GM19438 (cell line): ENCODE measurements around the gene TMEM125.

Experiments used
- ATAC-seq: cut with Tn5 transposase; IDR thresholded peaks from one replicate; pipeline ENCODE4 v1.9.1; 2021; ENCODE audit warnings: low read depth; ENCODE audit not compliant: unreplicated experiment

Gene TMEM125

DNA sequence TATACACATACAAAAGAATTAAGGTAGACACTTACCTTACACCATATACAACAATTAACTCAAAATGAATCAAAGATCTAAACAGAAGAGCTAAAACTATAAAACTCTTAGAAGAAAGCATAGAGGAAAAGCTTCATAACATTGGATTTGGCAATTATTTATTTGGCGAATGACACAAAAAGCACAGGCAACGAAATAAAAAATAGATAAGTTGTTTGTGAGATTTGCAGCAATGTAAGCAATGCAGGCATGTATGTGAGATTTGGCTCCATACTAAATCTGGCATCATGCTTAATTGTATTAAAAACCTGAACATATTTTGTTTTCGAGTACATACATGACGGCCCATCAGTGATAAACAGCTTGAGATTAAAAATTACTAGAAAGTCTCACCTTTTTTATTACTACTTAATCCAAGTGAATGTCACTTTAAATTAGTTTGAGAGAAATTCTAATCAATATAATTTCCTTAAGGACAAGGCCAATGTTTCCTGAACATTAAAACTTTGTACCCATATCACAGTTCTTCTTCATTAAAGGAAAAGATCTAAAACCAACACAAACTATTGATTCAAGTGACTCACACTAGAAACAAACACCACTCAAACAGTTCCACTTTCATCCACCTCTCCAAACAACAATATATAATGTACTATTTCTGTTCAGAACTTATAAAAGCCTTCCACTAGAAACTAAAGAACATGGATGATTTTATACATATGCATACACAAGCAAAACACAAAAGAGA lies 23.1 kb upstream of the TMEM125 start:
- no peak for ATAC-seq

DNA sequence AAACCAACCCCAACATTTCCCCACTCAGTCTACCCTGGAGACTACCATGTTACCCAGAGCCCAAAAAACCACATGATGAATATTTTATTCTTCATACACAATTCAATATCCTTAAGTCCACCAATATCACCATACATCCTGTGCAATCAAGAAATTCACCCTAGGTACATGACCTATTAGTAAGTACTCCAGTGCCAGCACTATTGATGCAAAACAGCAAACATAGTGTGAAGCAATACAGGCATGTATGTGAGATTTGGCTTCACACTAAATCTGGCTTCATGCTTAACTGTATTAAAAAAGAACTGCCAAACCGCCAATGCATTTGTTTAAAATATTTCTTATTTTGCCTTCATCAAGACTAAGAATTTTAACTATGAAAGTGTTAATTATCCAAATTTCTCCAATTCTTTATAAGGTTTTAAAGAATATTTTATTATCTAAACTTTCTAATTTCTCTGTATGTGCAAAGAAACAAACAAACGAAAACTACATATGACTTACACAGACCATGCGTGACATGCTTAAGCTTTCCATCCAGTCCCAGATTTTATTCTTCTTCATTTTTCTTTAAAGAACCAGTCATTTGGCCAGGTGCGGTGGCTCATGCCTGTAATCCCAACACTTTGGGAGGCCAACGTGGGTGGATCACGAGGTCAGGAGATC lies 22.4 kb upstream of the TMEM125 start:
- no peak for ATAC-seq

DNA sequence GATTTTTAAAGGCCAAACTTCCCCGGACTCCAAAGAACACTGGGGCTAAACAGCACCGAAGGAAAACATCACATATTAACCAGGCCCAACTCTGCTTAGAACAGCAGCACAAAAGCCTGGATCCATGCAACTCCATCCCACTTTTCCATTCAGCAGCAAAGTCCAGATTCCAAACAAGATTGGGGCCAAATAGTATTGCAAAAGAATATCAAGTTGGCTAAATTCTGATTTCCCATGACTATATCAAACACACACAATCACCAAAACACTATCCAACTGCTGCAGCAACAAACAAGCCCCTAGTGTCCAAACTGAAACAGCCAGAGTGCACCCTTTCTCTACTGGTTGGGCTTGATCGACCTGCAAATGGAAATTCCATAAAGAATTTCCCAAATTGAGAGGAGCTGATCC lies 19.4 kb upstream of the TMEM125 start:
- no peak for ATAC-seq

DNA sequence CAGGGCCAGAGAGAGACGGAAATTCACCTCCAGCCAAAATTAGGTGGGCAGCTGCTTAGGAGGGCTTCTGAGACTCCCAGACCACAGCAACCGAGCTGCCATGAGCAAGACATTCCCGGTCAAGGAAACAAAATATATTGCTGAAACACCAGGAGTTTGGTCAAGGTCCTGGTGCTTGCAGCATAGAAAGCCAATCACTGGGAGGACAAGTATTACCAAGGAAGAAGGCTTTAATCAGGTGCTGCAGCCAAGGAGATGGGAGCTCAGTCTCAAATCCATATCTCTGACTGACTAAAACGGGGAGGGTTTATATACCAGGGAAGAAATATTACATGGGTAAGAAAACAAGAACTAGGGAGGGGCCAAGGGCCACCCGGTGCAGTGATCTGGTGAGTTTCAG lies 18.8 kb upstream of the TMEM125 start:
- no peak for ATAC-seq

DNA sequence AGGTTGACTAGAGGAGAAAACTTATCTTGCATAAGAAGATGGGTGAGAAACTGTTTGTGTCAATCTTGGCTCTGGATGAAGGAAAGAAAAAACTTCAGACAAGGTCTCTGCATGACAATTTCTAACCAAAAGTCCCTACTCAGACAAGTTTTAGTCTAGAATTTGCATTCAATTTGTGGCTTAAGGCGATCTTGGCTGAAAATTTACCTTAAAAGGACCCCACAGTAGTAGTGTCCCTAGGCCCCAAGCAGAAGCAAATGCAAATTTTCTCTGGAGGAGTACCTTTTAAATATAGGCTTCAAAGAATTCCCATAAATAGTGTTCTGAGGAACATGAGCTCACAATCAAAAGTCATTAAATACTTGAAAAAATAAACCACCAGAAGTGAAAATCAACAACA lies 17.6 kb upstream of the TMEM125 start:
- ATAC-seq, result no peak

DNA sequence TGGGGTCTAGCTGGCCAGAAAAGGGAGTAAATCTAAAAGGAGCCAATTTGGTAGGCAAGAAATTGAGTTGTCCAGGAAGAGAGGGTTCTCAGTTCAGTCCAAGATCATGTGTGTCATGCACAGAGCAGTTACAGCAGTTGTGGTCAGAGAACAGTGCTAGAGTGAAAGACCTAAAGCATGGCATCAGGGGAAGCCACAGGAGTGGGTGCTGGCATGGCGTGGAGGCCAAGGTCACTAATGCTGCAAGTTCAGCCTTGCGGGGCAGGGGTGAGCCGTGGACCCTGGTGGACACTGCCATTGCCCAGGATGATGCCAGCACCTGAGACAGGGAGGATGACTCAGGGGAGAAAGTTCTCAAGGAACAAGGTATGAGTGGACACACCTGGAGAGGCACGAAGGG lies 16.6 kb upstream of the TMEM125 start:
- no peak for ATAC-seq

DNA sequence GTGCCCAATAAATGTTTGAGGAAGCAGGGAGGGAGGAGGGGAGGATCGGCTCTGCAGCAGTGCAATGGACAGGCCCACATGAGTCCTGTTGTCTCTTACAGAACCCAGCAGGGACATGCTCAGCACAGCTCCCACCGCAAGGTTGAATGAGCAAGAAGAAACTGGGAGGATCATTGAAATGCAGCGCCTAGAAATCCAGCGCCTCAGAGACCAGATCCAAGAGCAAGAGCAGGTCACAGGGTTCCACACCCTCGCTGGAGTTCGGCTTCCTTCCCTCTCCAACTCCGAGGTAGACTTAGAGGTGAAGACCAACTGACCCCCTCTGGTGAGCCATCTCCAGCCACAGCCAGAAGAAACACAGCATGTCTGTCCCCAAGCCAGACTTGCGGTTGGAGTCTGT lies 15.9 kb upstream of the TMEM125 start:
- no peak for ATAC-seq

DNA sequence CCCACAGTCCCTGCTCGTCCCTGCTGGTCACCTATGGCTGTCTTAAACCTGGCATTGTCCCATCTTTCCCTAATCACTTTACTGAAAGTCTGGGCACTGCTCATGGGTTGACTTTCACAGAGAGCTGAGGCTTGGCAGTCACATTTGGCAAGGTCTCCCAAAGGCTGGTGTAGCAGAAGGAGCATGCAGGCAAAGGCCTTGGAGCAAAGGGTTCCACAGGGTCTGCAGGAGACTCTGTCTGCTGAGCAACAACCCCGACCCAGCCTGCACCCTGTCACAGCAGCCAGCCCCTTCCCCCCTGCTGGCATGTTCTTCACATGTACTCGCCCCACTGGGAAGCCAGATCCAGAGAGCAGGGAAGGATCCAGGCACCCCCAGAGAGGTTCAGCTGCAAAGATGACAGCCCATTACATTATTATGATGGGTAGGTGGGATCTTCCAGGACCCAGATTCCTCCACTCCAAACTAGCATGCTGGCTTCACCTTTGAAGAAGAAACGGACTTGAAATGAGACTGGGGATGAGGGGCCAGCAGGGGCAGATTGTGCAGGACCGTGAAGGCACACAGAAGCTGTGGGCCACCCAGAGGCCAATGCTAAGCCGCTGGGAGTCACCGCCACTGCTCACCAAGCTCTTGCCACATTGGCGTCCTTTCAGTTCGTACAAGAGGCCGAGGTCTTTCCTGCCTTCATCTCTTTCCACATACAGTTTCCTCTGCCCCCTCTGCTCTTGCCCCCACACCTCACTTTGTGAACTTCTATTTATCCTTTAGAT lies 14.2 kb upstream of the TMEM125 start:
- no peak for ATAC-seq

DNA sequence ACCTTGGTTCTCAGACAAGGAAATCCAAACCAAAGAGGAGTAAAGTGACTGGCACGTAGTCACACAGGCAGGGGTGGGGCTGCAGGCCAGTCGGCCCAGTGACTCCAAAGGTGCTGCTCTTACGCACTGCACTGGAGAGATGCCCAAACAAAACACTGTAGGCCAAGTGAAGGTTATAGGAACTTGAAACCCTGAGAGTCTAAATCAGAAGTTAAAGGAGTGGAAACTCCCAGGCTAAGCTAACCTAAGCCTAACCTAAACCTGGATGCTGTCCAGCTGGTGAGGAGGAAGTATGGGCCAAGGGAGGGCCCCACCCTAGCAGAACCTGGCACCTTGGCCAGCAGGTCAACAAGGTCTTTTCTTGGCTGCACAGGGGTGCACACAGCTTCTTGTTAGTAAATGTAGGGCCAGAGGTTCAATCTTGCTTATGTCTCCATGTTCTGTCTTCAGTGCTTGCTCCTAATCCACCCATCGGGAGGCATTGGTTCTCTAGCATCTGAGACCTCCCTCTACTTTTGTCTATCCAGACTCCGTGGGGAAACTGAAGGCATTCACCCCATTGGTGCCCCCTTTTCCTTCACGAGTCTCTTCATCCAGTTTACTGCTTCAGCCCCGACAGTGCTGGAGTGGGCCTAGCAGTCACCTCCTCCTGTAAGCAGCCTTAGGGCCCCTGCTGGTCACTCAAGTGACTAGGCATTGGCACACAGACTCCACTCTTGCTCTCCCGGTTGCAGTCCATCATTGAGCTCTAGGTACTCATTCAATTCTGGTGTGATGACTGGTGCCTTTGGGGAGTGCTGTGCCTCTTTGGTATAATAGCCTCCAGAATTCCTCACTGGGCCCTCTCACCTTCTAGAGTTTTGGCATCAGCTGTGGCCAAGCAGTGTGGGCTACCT lies 12.9 kb upstream of the TMEM125 start:
- no peak for ATAC-seq

DNA sequence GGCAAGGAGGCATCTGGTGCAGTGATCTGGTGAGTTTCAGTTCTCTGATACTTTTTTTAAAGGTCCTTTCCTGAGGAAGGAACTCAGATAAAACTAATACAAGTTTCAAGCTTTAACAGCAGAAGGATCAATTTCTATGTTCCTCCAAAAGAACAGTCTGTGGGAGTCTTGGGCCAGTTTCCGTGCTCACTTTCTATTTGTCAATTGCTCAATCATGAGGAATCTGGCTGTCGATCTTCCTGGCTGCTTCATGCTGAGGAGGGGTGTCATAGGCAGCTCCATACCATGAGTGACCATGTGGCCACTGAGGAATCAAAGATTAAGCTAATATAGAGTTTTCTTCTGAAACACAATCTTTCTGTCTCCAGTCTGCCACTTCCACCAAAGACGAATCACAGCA lies 11.4 kb upstream of the TMEM125 start:
- no peak for ATAC-seq

DNA sequence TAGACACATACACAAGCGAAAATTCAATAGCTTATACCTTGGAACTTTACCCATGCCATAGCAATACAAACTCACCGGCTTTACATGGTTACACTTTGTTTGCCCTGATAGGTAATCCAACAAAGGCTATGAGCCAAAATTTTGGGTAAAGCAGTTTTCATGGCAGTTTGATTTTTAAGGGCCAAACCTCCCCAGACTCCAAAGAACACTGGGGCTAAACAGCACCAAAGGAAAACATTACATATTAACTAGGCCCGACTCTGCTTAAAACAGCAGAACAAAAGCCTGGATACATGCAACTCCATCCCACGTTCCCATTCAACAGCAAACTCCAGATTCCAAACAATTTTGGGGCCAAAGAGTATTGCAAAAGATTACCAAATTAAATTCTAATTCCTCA lies 4.4 kb upstream of the TMEM125 start:
- ATAC-seq, result no peak

DNA sequence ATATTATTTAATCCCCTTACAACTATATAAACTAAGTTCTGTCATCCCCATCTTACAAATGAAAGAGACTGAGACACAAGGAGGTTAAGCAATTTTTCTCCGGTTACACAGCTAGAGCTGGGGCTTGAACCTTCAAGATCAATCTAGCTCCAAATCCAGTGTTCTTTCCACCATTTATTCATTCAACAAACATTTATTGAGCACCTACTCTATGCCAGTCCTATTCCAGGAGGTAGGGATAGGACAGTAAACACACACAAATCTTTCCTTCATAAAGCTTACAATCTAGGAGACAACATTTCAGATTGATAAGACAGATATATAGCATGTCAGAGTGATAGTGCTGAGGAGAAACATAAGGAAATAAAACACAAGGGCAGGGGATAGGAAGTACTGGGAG lies 2.9 kb upstream of the TMEM125 start:
- no peak for ATAC-seq

DNA sequence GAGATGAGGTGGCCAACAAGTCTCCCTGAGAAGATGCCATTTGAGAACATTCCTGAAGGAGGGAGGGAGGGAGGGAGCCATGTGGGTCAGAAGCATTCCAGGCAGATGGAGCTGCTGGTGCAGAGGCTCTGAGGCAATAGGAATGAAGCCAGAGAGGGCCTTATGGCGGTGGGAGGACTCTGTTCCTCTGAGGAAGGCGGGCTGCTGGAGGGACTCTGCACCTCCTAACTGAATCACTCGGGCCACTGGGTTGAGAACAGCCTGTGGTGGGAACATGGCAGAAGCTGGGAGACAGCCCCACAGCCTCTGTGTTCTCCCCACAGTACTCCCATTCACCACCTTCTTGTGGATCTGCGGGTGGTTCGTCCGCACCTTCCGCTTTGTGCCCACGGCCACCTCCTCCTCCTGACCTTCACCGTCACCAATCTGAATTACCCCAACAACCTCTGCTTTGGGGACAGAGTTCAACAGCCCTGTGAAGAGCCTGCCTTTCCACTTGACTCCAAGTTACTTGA lies 2.4 kb upstream of the TMEM125 start:
- no peak for ATAC-seq

DNA sequence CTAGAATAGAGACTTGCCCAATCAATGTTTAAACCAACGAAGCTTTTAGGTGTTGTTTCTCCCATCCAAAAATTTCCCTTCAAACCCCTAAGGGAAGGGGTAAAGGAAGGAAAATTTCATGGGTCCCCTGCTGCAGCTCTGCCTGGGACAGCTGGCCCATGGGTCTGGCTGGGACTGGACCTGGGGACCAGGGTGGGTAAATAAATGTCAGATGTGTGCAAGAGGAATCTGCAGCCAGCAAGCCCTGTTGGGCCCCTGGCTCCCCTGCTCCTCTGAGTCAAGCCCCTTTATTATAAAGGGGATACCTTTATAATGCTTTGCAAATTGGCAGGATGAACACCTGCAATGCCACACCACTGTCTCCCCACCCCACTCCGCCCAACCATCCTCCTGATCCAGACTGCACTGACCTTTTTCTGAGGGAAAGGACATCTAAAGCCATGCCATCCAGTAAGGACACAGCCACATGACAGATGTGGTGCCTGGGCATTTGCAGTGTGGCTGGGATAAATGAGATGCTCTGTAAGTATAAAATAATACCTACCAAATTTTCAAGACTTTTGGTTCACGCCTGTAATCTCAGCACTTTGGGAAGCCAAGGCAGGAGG lies 1.9 kb upstream of the TMEM125 start:
- ATAC-seq, result no peak

DNA sequence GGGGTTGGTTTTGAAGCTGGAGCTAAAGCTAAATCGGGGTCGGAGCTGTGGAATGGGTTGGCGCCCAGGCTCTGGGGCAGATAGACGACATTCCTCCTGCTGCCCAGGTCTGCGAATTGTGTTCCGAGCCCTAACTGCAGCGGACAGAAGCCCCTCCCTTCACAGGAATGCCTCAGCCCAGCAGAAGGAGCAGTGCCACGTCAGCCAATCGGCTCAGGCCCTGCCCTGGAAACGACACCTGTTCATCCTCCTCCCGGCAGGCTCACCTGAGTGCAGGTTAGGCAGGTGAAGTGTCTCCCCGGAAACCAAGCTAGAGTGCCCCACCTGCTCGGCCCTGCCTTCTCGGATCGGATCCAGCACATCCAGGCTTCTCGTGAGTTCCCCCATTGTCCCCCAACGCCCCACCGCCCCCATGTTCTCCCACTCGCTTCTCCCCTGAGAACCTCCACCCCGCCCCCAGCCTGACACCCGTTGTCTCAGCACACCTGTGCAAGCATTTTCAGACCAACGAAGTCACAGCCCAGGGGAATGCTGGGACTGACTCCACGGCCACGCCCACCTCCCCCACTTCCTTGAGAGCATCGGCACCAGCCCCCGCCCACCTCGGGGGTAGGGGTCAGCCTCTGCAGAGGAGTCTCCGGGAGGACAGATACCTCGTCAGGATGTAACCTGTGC lies 775 bp downstream of the TMEM125 start:
- ATAC-seq, result no peak

DNA sequence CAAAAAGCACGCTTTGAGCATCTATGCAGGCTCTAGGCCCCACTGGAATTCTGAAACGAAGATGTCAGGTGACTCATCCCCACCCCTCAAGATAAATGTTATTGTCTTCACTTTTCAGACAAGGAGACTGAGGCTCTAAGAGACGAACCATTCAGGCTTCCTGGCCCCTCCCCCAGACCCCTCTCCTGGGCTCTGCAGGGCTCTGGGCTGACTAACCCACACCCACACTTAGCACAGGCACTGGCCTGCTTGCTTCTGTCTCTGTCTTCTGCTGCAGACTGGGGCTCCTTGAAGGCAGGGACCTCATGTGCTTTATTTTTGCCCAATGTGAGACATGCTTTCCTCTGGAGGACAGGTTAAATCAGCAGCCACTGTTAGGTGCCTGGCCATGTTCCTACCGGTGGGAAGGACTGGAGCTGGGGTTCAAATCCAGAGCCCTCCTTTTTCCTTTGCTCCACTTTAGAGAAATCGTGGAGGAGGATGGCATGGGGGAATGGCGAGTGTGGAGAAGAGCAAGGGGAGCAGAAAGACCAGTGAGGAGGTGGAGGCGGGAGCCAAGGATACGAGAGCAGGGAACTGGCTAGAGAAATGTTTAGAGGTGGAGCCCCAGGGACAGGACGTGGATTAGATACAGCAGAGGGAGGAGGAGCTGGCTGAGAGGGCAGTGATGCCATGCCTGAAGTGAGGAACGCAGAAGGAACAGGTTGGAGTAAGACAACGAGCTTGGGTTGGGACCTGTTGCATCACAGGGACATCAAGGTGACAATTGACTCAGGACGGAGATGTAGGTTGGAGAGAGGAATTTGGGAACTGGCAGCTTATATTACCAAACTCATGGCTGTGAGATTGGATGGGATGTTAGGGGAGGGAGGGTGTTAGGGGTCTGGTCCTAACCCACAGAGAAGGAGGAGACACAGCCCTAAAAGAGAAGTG lies 1.7 kb downstream of the TMEM125 start:
- no peak for ATAC-seq

DNA sequence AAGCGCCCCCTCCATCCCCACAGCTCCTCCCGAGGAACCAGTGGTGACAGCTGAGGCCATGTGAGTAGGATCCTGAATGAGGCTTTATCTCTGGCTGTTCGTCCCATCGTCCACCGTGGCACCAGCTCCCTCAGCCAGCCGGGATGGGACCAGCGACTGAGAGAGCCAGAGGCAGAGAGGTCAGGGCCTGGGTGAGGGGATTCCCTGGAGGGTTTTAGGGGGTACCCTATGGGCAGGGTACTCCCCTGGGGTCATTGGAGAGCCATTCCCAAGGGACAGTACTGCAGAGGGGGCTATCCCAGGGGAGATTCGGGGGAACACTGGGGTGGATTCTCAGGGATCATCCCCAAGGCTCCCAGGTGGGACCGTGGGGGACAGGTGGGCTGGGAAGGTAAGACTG lies 2.4 kb downstream of the TMEM125 start:
- ATAC-seq, result no peak
